ENCODE measurements around the gene USP34. TPM values are rescaled to one million over a fixed set of nuclear protein-coding genes. Genes with fewer than 3 reads are reported as not detected.

USP34 gene
- total and polyA plus RNA-seq, 9 of the 15 experiments (the other 6 are each of a cell fraction or from before 2014, with no cell fraction given), result 19.8 to 108 (median 67.8) TPM

- H3K27ac ChIP-seq (ENCODE audit: extremely low read depth, low read depth, low read length), result peak overlapping the region; percentile 8; the same call in 1 of the 3 replicates
- CTCF ChIA-PET (ENCODE audit: low intra/inter-chr PET ratio), result no interaction called here
- peak; percentile 15 for FAIRE-seq
- ATAC-seq, result peak; percentile 66; the same call in 2 of the 3 replicates
- no peaks in the 10 kb centered on the region for H3K9me3 ChIP-seq (replicated peaks; ENCODE audit: control insufficient read depth, insufficient read depth, low read depth, low read length)
- no TSS peak for BruUV-seq (replicated peaks)
- no peak overlapping the region for H2AFZ ChIP-seq (ENCODE audit: low read depth, low read length)
- H3K4me1 ChIP-seq (replicated peaks in 1 of 2; ENCODE audit: control insufficient read depth in 2 of 2, insufficient read depth in 2 of 2, low read length in 2 of 2), result peaks cover 0 to 11% of the 10 kb centered on the region in 2 experiments; a peak in 2 of 5 replicates
- H3K4me2 ChIP-seq (ENCODE audit: insufficient read depth, low read length), result no peak overlapping the region
- H3K79me2 ChIP-seq (ENCODE audit: control insufficient read depth, insufficient read depth, low read length), result no peaks in the 10 kb centered on the region
- intact Hi-C loops (cut with micrococcal nuclease), result no loop called here
- DNase-seq (ENCODE audit: extremely low read depth in 1 of 4, low spot score in 3 of 4), result peak in 2 of 4 experiments; percentile 22 to 30
- WGBS (ENCODE audit: insufficient coverage, low coverage, missing lambda C conversion rate), result 79% methylated on average over 5 of the region's 5 CpGs
- H3K4me3 ChIP-seq, result no peak overlapping the region
- H3K9ac ChIP-seq (ENCODE audit: insufficient read depth in 1 of 2, low read depth in 2 of 2, low read length in 2 of 2), result no peak overlapping the region; a peak in 1 of 4 replicates
- H3K36me3 ChIP-seq (ENCODE audit: control insufficient read depth, insufficient read depth, low read length), result peaks cover 81% of the 10 kb centered on the region
- H4K20me1 ChIP-seq (replicated peaks; ENCODE audit: control insufficient read depth, insufficient read depth, low read length), result no peaks in the 10 kb centered on the region
- in situ Hi-C loops (cut with MboI), result no loop called here
- POLR2A ChIA-PET, result interaction anchor here (0.8 to 1.2 kb wide), 3 partner anchors 8 to 33 kb away, joined by 3 read pairs; no protein-coding TSS in a partner anchor
- H3K9me1 ChIP-seq (ENCODE audit: control insufficient read depth, insufficient read depth, low read length), result no peaks in the 10 kb centered on the region
- no peaks in the 10 kb centered on the region for H3K27me3 ChIP-seq (ENCODE audit: control insufficient read depth in 2 of 2, insufficient read depth in 2 of 2, low read length in 2 of 2)
- no peak for TF ChIP-seq E4F1 (CRISPR knock-in tag; IDR thresholded peaks at IDR 0.05; ENCODE audit: borderline replicate concordance)
- TF ChIP-seq E2F6 (IDR thresholded peaks at IDR 0.05; ENCODE audit: borderline replicate concordance in 1 of 2, extremely low read depth in 1 of 2, insufficient read depth in 1 of 2, insufficient read length in 1 of 2, low read depth in 1 of 2, low read length in 1 of 2, poor library complexity in 1 of 2, severe bottlenecking in 1 of 2), result no peak
- no peak for TF ChIP-seq SIN3A (IDR thresholded peaks at IDR 0.05; ENCODE audit: borderline replicate concordance in 2 of 2, control insufficient read depth in 1 of 2, low read depth in 2 of 2, low read length in 2 of 2)
- no peak for TF ChIP-seq RBBP5 (IDR thresholded peaks at IDR 0.05; ENCODE audit: borderline replicate concordance, insufficient read depth, low read length, poor library complexity, severe bottlenecking)
- TF ChIP-seq CCNT2 (IDR thresholded peaks at IDR 0.05; ENCODE audit: borderline replicate concordance, extremely low read depth, insufficient read length, low read depth, low read length), result peak; percentile 38
Observed at GRCh38 chr2:61255580-61256437, 215.1 kb downstream of the USP34 start.

Data from K562 (cell line).